GM23338 (cell line): ENCODE measurements around the gene SLC66A2. TPM values are rescaled to one million over a fixed set of nuclear protein-coding genes. Genes with fewer than 3 reads are reported as not detected.

Experiments
- ATAC-seq: fragments of 200-7000 bp; cut with Tn5 transposase; 3 replicates; pipeline ENCODE4 v1.9.1; 2020
- DNase-seq: peaks from one replicate; pipeline ENCODE4 v3.0.0-alpha.2; 2015; ENCODE audit warnings: low spot score
- H2AFZ ChIP-seq: fragments of 200-600 bp; sonication (generic); 2 replicates; pipeline ENCODE4 v1.8.0; 2016; ENCODE audit warnings: antibody characterized with exemption, mild to moderate bottlenecking, moderate library complexity
- H3F3A ChIP-seq: fragments of 200-600 bp; sonication (generic); replicated peaks from 2 replicates; pipeline ENCODE4 v1.8.0; 2017; ENCODE audit warnings: antibody characterized with exemption, mixed run types, low read depth
- H3K27ac ChIP-seq: fragments of 200-600 bp; sonication (generic); 2 replicates; pipeline ENCODE4 v1.6.1; 2016; ENCODE audit warnings: low read depth
- H3K27me3 ChIP-seq: fragments of 200-600 bp; sonication (generic); 2 replicates; pipeline ENCODE4 v1.8.0; 2016; ENCODE audit warnings: mild to moderate bottlenecking, mixed run types, moderate library complexity; ENCODE audit not compliant: insufficient read depth
- H3K36me3 ChIP-seq: fragments of 200-600 bp; sonication (generic); 2 replicates; pipeline ENCODE4 v1.8.0; 2016; ENCODE audit warnings: mild to moderate bottlenecking; ENCODE audit not compliant: insufficient read depth
- H3K4me1 ChIP-seq: fragments of 200-600 bp; sonication (generic); 2 replicates; pipeline ENCODE4 v1.8.0; 2016; ENCODE audit warnings: mild to moderate bottlenecking, moderate library complexity; ENCODE audit not compliant: insufficient read depth
- H3K4me2 ChIP-seq: fragments of 200-600 bp; sonication (generic); 2 replicates; pipeline ENCODE4 v1.7.1; 2017; ENCODE audit warnings: mixed run types
- H3K4me3 ChIP-seq: fragments of 200-600 bp; sonication (generic); 2 replicates; pipeline ENCODE4 v1.6.1; 2016; ENCODE audit warnings: mixed run types
- H3K79me2 ChIP-seq: fragments of 200-600 bp; sonication (generic); replicated peaks from 2 replicates; pipeline ENCODE4 v1.8.0; 2017; ENCODE audit warnings: mild to moderate bottlenecking; ENCODE audit not compliant: insufficient read depth
- H3K9me2 ChIP-seq: fragments of 200-600 bp; sonication (generic); 2 replicates; pipeline ENCODE4 v1.8.0; 2017; ENCODE audit not compliant: insufficient read depth
- H4K20me1 ChIP-seq: fragments of 200-600 bp; sonication (generic); replicated peaks from 2 replicates; pipeline ENCODE4 v1.8.0; 2017; ENCODE audit warnings: mild to moderate bottlenecking; ENCODE audit not compliant: insufficient read depth
- H3K27ac Mint-ChIP-seq: 2 replicates; pipeline ENCODE4 v1.8.0; 2020; ENCODE audit warnings: inconsistent platforms, mild to moderate bottlenecking, moderate library complexity, mixed read lengths
- H3K27me3 Mint-ChIP-seq: 3 replicates; pipeline ENCODE4 v1.8.0; 2022; ENCODE audit warnings: low read depth, mild to moderate bottlenecking, moderate library complexity, mixed read lengths, inconsistent platforms; ENCODE audit not compliant: insufficient read depth, poor library complexity
- H3K36me3 Mint-ChIP-seq: 3 replicates; pipeline ENCODE4 v1.8.0; 2021; ENCODE audit warnings: low read depth, mild to moderate bottlenecking, inconsistent platforms, moderate library complexity, mixed read lengths
- H3K4me1 Mint-ChIP-seq: 3 replicates; pipeline ENCODE4 v1.8.0; 2020; ENCODE audit warnings: mild to moderate bottlenecking, inconsistent platforms, mixed read lengths
- H3K4me3 Mint-ChIP-seq: 3 replicates; pipeline ENCODE4 v1.8.0; 2021; ENCODE audit warnings: moderate library complexity, mild to moderate bottlenecking, inconsistent platforms, mixed read lengths
- H3K9me3 Mint-ChIP-seq: 3 replicates; pipeline ENCODE4 v1.8.0; 2020; ENCODE audit warnings: moderate library complexity, mild to moderate bottlenecking, inconsistent platforms, mixed read lengths
- EZH2 ChIP-seq: fragments of 200-600 bp; sonication (generic); IDR thresholded peaks from one replicate; pipeline ENCODE4 v1.8.0; 2017; ENCODE audit warnings: antibody characterized with exemption, mild to moderate bottlenecking, low read depth; ENCODE audit not compliant: unreplicated experiment
- EZH2phosphoT487 ChIP-seq: fragments of 200-600 bp; sonication (generic); IDR thresholded peaks from one replicate; pipeline ENCODE4 v1.8.1; 2018; ENCODE audit warnings: antibody characterized with exemption; ENCODE audit not compliant: unreplicated experiment
- JUNB ChIP-seq: IDR thresholded peaks from one replicate; pipeline ENCODE4 v1.6.1; 2016; ENCODE audit warnings: antibody characterized with exemption; ENCODE audit not compliant: unreplicated experiment
- STAT1 ChIP-seq: IDR thresholded peaks from one replicate; pipeline ENCODE4 v1.6.1; 2016; ENCODE audit warnings: antibody characterized with exemption; ENCODE audit not compliant: unreplicated experiment
- ZNF331 ChIP-seq: fragments of 250-450 bp; sonication (Bioruptor Pico); IDR thresholded peaks from 2 replicates; pipeline ENCODE4 v1.5.0; 2020; ENCODE audit warnings: low read depth, mild to moderate bottlenecking, moderate library complexity
- ZNF462 ChIP-seq: fragments of 250-450 bp; sonication (Bioruptor Pico); IDR thresholded peaks from 2 replicates; pipeline ENCODE4 v1.5.0; 2020; ENCODE audit warnings: mild to moderate bottlenecking, moderate library complexity
- polyA plus RNA-seq: library from polyadenylated mRNA; unstranded; fragments of >200 nt; fragmentation: Nextera tagmentation; extraction: Ambion mirVana; gene quantifications from 2 replicates; pipeline ENCODE4 v1.2.1, GENCODE V29; 2016
- total RNA-seq: library from RNA; depleted of rRNA; stranded (reverse); fragments of >200 nt; shearing (Covaris generic); gene quantifications from 2 replicates; pipeline ENCODE4 v1.2.3, GENCODE V29; 2014

The SLC66A2 gene
- total and polyA plus RNA-seq, 2 experiments from 2014 or later, result 4.0 to 18.1 TPM

GRCh38 chr18:79859314-79859713, 92.1 kb downstream of the SLC66A2 start:
- H4K20me1 ChIP-seq, result no peaks in the 10 kb centered on the region
- H3K27ac ChIP-seq, result no peak overlapping the region
- Mint-ChIP-seq H3K27me3 (peaks cover 6% of the 10 kb centered on the region), H3K9me3 (no peaks in the 10 kb centered on the region), H3K36me3 (no peaks in the 10 kb centered on the region), H3K4me3 (no peak overlapping the region), H3K27ac (no peak overlapping the region), H3K4me1 (peaks cover 11% of the 10 kb centered on the region; the same call in 2 of the 3 replicates)
- H2AFZ ChIP-seq, result no peak overlapping the region
- no peaks in the 10 kb centered on the region for H3K79me2 ChIP-seq
- no peak for ATAC-seq
- no peaks in the 10 kb centered on the region for H3K27me3 ChIP-seq
- no peaks in the 10 kb centered on the region for H3K9me2 ChIP-seq
- no peak overlapping the region for H3K4me3 ChIP-seq
- no peak overlapping the region for H3K4me2 ChIP-seq
- H3K4me1 ChIP-seq, result no peaks in the 10 kb centered on the region
- no peaks in the 10 kb centered on the region for H3K36me3 ChIP-seq
- no peak for TF ChIP-seq ZNF462
- H3F3A ChIP-seq, result 0 out of 2 replicates have a peak, but pooled peaks cover 4% of the 10 kb centered on the region
- DNase-seq, result no peak

DNA sequence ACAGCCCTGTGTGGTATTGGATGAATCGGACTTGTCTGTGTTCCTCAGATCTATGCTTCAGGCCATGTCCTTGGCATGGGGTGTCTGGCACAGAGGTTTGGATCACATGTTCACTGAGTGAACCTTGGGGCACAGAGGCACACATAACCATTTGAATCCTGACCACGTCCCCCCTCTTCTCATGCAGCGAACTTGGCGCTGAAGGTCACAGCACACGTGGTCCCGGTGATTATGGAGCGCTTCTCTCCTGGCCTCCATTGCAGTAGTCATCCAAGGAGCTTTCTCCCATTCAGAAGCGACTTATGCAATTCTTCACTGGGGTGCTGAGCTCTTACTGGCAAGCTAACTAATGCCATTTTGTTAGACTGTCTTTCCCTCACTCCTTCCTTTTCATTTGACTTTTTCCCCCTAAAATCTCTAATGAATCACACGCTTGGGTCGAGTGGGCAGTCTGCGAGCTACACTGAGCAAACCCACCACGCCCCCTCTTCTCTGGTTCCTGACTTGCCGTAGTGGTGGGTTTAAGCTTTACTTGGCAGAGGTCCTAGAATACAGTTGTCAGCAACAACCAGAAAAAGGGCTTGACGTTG, 94.3 kb downstream of the SLC66A2 start:
- no peak overlapping the region for H3K4me2 ChIP-seq
- no peak for TF ChIP-seq STAT1
- no peak for TF ChIP-seq ZNF462
- no peak for TF ChIP-seq JUNB
- no peak for TF ChIP-seq ZNF331 (CRISPR knock-in tag)
- TF ChIP-seq EZH2phosphoT487, result no peak
- no peak for TF ChIP-seq EZH2

More for the DNA sequence above, 94.3 kb downstream of the SLC66A2 start:
- H3K27ac ChIP-seq, result no peak overlapping the region
- no peaks in the 10 kb centered on the region for H3K79me2 ChIP-seq
- H3K27me3 Mint-ChIP-seq, result peaks cover 3% of the 10 kb centered on the region
- no peaks in the 10 kb centered on the region for H3K9me3 Mint-ChIP-seq
- no peaks in the 10 kb centered on the region for H3K27me3 ChIP-seq
- no peaks in the 10 kb centered on the region for H3K36me3 Mint-ChIP-seq
- peak overlapping the region; percentile 32; the same call in 2 of the 3 replicates for H3K4me3 Mint-ChIP-seq
- DNase-seq (no peak), ATAC-seq (peak; percentile 11; the same call in 2 of the 3 replicates)
- H3F3A ChIP-seq, result 0 out of 2 replicates have a peak, but pooled peaks cover 4% of the 10 kb centered on the region
- H3K4me1 ChIP-seq, result no peaks in the 10 kb centered on the region
- H3K9me2 ChIP-seq, result no peaks in the 10 kb centered on the region
- H3K4me1 Mint-ChIP-seq, result peaks cover 11% of the 10 kb centered on the region; the same call in 2 of the 3 replicates
- H3K27ac Mint-ChIP-seq, result no peak overlapping the region
- H2AFZ ChIP-seq, result no peak overlapping the region
- H3K4me3 ChIP-seq, result no peak overlapping the region
- H4K20me1 ChIP-seq, result no peaks in the 10 kb centered on the region
- no peaks in the 10 kb centered on the region for H3K36me3 ChIP-seq
